Stimulated activated CD8-positive, alpha-beta memory T cell treated with anti-CD3 and anti-CD28 coated beads, Interleukin-12 subunit alpha, Interleukin-12 subunit beta, amount 100 ng/mL, for 24 hours (primary cell): ENCODE results near the gene ZNF334.

Source experiments
- DNase-seq: peaks from one replicate; pipeline ENCODE4 v3.0.0-alpha.2; 2020; ENCODE audit errors: extremely low read depth

The ZNF334 gene

DNA sequence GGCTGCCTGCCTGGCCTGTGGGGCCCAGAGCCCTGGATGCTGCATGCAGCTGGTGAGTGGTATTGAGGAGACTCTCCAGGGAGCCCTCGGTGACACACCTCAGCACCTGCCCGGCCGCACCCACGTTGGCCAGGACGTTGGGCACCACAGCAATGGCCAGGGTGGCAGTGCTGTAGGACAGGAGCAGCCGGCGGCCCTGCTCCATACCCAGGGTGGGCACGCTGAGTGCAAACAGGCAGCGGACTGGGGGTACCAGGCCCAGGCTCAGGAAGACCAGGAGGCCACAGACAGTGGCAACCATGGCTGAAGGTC, 32.4 kb upstream of the ZNF334 start:
- DNase-seq = no peak

DNA sequence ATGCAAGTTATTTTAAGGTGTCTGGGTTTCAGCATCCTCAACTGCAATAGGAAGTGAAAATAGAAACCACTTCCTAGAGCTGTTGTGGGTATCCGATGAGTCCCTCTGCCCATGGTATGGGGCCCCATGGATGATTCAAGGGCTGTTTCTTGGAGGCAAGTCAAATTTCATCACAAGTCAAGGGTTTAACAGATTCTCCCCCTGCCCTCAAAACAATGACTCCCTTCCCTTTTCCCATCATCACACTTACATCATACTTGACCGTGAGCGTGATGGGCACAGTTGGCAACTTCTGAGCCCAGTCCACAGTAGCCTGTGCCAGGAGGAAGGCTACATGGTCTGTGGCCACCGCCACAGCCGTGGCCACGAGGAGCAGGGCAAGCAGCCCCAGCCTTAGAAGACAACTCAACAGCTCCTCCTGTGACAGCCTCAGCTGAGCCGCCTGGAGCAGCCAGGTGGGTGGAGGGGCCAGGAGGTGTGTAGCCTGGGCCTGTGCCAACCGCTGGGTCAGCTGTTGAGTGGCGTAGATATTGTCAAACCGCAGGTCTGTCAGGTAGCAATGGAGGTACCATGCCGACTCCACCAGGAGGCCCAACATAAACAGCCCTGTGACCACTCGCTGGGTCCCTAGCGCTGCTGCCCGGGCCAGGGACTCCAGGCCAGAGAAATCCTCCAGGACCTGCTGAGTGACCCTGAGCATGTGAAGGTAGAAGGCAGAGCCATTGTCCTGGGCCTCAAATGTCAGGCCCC, 31.9 kb upstream of the ZNF334 start:
- DNase-seq = no peak

DNA sequence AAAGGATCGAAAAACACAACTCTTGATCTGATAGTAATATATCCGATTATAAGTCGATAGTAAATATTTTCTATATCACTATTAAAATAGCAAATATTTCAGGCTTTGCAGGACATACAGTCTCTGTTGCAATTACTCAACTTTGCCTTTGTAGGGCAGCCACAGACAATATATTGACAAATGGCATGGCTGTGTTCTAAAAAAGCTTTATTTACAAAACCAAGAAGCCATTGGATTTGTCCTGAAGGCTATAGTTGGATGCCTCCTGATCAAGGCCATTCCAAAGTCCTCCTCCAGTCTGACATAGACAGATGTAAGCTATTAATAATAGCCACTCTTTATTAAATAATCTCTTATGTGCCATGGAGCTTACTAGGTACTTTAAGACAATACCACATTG, 31.2 kb upstream of the ZNF334 start:
- DNase-seq = no peak

DNA sequence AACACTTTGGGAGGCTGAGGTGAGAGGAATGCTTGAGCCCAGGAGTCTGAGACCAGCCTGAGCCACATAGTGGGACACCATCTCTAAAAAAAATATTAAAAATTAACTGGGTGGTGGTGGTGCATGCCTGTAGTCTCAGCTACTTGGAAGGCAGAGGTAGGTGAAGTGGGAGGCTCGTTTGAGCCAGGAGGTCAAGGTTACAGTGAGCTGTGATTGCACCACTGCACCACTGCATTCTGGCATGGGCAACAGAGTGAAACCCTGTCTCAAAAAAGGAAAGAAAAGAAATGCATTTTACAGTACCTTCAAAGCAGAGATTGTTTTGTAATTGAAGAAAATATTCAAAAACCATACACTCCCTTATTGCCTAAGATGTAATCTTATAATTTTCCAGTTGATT, 30.6 kb upstream of the ZNF334 start:
- DNase-seq = no peak

DNA sequence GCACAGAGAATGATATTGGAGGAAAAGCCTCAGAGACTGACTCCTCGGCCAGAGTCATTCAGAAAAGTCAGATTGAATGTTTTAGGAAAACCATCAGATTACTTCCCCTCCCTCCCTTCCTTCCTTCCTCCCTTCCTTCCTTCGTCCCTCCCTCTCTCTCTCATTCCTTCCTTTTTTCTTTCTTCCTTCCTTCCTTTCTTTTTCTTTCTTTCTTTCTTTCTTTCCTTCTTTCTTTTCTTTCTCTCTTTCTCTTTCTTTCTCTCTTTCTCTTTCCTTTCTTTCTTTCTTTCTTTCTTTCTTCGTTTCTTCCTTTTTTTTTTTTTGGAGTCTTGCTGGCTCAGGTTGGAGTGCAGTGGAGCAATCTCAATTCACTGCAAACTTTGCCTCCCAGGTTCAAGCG, 29.7 kb upstream of the ZNF334 start:
- no peak for DNase-seq

DNA sequence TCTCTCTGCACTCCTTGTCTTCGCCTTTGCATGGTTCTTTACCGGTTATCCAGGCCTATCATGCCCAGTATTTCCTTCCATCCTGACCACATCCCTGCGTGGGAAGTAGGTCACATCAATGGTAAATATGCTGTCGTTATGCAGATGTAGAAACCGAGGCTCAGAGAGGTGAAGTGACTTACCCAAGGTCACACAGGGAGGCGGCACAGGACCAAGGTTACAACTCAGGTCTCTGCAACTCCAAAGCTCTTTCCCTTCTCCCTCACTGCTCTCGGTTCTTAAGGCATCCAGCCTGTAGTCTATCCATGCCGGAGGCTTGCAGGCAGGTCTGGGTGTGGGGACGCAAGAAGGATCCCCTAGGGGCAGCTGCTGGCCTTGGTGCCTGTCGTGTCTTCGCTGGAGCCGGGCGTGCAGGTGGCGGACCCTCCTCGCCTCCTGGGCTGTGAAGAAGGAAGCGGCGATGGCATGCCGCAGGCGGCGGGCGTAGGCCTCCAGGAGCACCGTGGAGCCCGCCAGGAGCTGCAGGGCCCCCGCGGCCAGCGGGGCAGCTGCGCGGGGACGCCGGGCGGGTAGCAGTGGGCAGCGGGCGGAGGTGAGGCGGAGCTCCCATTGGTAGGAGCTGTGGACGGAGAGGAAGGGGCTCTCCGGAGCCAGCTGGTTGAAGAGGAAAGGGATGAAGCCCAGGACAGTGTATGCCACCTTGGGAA, 28.0 kb upstream of the ZNF334 start:
- DNase-seq = no peak

DNA sequence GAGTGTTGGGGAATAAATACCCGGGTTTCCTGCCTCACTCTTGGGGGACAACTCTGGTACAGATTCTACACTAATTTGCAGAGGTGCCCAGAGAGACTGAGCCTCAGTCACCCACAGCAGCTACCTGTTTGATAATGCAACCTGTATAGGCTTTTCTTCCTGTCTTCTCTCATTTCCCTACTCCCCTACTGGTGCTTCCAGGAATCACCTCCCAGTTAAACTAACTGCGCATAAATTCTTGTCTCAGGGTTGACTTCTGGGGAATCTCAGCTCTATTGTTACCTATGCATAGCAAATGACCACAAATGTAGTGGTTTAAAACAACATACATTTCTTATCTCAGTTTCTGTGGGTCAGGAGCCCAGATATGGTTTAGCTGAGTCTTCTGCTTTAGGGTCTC, 25.8 kb upstream of the ZNF334 start:
- no peak for DNase-seq

DNA sequence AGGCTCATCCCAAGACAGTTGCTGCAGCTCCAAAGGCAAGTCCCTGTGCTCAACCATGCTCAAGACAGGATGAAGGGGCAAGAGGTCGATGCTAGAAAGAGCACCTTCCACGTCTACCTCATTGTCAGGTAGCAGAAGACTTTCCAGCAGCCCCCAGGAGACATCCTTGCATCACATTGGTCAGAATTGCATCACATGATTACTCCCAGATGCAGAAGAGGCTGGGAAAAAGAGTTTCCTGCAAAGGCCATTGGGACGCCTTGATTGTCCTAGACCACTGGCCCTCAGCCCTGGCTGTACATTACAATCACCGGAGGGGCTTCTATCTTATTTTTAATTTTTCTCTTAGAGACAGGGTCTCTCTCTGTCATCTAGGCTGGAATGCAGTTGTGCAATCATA, 17.3 kb upstream of the ZNF334 start:
- DNase-seq = no peak

DNA sequence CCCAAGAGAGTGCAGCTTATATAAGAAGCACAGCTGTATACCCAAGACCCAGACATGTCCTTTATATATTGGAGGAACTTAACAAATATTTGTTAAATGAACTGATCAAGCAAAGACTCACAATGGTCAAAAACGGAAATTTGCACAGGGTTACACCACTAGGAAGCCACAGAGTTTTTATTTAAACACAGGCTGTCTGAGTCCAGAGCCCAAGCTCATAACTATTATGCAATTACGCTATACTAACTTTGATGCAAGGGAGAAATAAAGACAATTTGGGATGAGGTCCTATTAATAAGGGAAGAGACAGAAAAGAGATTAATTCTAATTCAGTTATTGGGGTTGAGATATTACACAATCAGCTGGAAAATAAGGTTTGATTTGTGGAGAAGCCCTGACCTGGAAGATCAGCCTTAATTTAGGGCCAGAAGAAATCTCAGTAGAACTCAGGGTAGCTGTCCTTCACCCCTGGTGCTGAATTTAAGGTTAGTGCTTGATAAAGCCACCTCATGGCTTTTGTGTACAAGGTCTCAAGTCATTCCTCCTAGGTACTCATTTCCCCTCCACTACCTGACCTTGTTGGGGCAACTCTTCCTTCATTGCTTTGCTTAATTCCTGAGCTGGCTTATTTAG, 10.5 kb upstream of the ZNF334 start:
- no peak for DNase-seq

DNA sequence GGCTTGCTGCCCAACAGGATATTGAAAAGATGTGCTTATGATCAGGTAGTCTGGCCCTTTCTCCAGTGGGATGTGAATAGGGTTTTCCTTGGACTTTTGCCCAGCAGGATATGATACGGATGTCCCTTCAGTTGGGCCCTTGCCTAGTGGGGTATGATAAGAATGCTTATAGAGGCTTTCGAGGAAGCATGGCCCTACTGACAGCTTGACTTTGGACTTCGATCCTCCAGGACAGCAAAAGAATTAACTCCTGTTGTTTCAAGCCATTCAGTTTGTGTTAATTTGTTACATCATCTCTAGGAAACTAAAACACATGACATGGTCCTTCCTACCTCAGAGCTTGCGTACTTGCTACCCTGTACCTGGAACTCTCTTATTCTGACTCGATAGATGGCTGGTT, 9.7 kb upstream of the ZNF334 start:
- no peak for DNase-seq

DNA sequence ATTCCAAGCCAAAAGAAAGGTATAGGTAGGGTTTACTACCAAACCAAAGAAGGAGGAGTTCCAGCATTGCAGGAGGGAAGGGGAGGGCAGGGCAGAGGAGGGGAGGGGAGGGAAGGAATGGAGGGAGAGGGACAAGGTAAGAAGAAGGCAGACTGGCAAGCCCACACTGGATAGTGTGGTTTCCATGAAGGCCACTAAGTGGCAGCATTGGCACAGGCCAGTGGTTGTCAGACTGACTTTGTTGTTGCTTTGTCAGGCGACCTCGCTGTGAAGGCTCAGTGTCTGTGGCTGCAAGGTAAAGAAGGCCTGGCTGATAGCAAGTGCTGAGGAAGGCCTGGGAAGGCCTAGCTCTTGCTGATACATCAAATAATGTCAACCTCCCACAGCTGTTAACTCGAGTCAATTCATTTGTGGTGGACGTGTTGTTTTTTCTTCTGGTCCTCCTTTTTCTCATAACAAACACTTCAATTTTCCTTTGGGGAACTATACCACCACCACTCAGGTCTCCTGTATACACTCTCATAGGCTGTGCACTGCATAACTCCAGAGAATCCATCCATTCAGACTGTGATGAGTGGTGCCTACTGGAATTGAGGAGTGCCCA, 7.7 kb upstream of the ZNF334 start:
- peak; percentile 7 for DNase-seq

DNA sequence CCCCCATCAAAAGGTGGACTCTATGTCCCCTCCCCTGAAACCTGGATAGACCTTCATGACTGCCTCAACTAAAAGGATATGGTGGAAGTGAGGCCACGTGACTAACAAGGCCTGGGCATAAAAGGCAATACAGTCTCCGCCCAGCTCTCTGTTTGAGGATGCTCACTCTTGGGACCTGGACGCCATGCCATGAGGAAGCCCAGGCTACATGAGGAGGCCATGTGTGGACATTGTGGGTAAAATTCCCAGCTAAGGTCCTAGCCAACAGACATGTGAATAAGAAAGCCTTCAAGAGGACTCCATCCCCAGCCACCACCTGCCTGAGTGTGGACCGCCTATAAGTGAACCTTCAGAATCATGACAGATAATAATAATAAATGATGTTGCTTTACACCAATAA, 7.2 kb upstream of the ZNF334 start:
- DNase-seq = no peak

DNA sequence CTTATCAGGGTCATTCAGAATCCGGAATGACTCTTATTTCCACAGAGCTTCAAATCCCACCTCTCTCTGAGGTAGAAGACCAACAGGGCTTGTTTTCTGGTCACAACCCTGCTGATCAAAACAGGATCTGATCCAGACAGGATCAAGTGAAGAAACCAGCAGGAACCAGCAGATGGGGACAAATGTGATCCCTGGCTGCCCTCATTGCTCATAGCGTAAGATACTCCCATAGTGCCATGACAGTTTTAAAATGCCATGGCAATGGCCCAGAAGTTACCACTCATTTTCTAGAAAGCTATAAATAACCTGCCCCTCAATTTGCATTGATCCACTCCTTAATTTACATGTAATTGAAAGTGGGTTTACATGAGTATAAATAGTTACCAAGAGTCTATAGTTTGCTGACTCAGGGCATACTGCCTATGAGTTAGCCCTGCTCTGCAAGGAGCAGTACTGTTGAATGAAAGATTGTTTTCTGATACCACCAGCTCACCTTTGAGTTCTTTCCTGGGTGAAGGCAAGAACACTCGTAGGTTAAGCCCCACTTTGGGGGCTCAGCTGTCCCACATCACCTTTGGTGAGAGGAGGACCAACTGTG, 6.2 kb upstream of the ZNF334 start:
- no peak for DNase-seq

DNA sequence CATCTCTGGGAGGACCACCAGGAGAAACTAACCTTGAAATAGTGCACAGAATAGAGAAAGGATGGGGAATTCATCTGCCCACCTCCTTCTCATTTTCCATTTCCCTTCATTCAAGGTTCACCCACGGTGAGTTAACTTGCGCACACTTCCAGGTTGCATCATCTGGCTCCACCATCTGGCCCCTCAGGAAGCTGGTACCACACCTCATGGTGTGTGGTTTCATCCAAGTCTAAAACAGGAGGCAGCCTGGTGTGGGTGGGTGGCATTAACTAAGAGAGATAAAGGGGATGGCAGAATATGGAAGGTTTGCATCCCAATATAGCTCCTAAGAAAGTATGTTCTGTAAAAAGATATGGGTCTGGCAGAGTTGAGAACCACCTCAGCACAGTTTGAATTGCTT, 3.8 kb downstream of the ZNF334 start:
- no peak for DNase-seq

DNA sequence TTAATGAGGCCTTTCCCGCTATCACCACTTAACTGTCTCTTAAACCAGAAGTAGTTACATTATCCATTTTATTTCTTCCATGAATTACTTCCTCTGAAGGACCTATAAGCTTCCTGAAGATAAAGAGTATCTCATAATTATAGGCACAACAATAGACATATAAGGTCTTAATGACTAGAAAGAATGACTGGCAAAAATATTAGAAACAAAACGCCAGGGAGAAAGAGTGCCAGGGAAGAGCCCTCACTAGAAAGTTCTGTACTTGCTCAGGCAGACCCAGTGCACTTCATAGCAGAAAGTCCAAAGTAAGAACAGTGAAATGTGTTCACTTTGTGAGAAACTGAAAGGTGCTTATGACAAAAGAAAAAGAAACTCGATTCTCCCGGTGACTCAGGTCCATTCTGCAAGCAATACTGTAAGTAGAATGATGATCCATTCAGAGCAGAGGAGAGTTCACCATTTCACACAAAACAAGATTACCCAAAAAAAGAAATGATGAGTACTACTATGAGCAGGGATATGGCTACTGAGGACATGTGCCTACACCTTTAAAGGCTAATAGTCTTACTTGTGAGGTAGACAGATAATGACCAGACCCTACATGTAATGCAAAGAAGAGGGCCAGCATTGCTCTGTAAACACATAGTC, 5.5 kb downstream of the ZNF334 start:
- DNase-seq = no peak

DNA sequence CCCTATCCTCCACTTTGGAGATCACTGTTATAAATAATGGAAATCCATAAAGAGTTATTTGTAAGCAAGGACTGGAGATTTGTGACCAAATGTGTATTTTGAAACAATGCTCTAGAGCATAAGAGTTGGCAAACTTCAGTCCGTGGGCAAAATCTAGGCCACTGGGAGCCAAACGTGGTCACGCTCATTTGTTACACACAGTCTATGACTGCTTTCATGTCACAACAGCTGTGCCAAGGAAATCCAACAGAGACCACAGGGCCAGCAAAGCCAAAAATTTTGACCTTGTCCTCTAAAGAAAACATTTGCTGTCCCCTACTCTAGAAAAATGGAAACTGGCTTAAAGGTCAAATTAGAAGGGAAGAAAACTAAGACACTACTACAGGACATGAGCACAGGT, 7.9 kb downstream of the ZNF334 start:
- DNase-seq = no peak

DNA sequence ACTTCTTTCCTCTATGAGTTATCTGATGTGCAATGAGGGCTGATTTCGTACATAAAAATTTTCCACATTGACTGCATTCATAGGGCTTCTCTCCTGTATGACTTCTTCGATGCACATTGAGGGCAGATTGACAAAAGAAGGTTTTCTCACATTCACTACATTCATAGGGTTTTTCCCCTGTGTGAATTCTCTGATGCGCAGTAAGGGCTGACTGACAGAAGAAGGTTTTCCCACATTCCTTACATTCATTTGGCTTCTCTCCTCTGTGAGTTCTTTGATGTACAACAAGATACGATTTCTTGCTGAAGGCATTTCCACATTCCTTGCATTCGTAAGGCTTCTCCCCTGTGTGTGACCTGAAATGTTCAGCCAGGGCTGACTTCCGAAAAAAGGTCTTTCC, 11.4 kb downstream of the ZNF334 start:
- no peak for DNase-seq

DNA sequence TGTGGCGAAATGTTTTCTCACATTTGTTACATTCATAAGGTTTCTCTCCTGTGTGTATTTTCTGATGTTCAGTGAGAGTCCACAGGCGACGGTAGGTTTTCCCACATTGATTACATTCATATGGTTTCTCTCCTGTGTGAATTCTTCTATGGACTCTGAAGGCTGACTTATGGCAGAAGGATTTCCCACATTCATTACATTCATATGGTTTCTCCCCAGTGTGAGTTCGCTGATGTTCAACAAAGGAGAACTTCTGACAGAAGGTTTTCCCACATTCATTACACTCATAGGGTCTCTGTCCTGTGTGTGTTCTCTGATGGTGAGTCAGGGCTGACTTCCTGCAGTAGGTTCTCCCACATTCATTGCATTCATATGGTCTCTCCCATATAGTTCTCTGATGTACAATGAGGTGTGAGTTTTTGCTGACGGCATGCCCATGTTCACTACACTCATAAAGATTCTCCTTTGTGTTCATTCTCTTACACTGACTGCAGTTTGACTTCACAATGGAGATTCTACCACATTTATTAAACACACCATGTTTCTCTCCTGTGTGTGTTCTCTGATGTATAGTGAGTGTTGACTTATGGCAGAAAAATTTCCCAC, 11.9 kb downstream of the ZNF334 start:
- DNase-seq = no peak

DNA sequence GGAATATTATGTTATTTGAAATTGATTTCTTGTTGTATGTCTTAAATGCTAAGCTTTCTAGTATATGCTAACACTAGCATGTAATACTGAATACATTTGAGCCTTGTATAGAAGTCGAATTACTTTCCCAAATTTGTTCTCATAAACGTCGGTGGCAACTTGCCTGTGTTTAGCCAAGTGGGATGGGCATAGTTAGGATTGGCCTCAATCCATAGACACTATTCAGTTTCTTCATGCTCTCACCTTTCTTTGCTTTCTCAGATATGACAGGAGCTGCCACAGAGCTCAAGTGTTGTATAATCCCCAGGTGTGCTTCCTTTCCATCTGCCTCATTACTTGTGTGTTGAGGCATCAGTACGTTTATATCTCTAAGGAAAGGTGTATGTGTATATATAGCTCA, 19.3 kb downstream of the ZNF334 start:
- DNase-seq = no peak

DNA sequence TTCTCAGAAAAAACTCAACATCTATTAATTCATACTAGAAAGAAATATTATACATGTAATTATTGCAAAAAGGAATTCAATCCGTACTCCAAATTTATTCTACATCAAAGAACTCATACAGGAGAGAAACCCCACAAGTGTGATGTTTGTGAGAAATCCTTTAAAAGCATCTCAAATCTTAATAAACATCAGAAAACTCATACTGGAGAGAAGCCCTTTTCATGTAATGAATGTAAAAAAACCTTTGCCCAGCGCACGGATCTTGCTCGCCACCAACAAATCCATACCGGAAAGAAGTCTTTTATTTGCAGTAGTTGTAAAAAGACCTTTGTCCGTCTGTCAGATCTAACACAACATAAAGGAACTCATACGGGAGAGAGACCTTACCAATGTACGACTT, 22.0 kb downstream of the ZNF334 start:
- DNase-seq = no peak

DNA sequence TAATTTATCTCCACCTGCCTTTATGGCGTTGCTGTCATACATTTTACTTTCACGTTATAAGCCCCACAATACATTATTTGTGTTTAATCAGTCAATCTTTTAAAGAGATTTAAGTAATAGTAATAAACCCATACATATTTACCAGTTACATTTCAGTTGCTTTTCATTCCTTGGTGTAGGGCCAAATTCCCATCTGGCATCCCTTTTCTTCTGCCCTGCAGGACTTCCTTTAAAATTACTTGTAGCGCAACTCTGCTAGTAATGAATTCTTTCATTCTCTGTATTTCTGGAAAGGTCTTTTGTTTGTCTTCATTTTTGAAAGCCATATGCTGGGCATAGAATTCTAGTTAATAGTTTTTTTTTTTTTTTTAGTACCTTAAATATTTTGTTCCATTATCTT, 24.9 kb downstream of the ZNF334 start:
- no peak for DNase-seq

DNA sequence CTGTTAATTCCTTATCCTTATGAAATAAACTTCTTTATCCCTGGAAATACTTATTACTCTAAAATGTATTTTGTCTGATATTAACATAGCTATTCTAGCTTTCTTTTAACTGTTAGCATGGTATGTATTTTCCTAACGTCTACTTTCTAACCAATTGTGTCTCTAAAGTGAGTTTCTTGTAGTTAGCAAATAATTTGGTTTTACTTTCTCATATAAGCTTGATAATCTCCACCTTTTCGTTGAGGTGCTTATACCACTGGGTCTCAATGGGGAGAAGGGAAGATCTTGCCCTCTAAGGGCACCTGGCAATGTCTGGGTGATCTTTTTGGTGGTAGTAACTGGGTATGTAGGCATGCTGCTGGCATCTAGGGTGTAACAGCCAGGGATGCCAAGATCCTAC, 25.7 kb downstream of the ZNF334 start:
- DNase-seq = no peak
